Fibroblast of lung (primary cell): ENCODE measurements around the gene RPL10. TPM values are rescaled to one million over a fixed set of nuclear protein-coding genes. Genes with fewer than 3 reads are reported as not detected.

Source experiments
- DNase-seq, 2 donors: peaks; one replicate each; pipeline versions ENCODE4 v3.0.0 to v3.0.0-alpha.2; 2010; ENCODE audit warnings: low read depth in 2 of 2
- H2AFZ ChIP-seq: 2 replicates; pipeline ENCODE4 v1.5.1; 2012; ENCODE audit warnings: low read length, control low read depth, inconsistent platforms
- H3K27ac ChIP-seq: 2 replicates; pipeline ENCODE4 v1.5.1; 2011; ENCODE audit warnings: low read length, control low read depth; ENCODE audit not compliant: insufficient read depth
- H3K27me3 ChIP-seq: 2 replicates; pipeline ENCODE4 v1.5.1; 2011; ENCODE audit warnings: mild to moderate bottlenecking, low read length; ENCODE audit not compliant: control insufficient read depth, insufficient read depth
- H3K36me3 ChIP-seq: 2 replicates; pipeline ENCODE4 v1.5.1; 2011; ENCODE audit warnings: low read length; ENCODE audit not compliant: control insufficient read depth, insufficient read depth
- H3K4me1 ChIP-seq: 2 replicates; pipeline ENCODE4 v1.5.1; 2011; ENCODE audit warnings: low read length; ENCODE audit not compliant: control insufficient read depth, insufficient read depth; ENCODE audit errors: extremely low read depth
- H3K4me2 ChIP-seq: 2 replicates; pipeline ENCODE4 v1.5.1; 2011; ENCODE audit warnings: low read length, control low read depth; ENCODE audit not compliant: insufficient read depth; ENCODE audit errors: extremely low read depth
- H3K4me3 ChIP-seq, 4 experiments: fragments of 200-600 bp in 1 of 4; sonication (generic) in 1 of 4; replicated peaks in 1 of 4; 2 replicates each; pipeline ENCODE4 v1.5.1; 2011 to 2016; ENCODE audit warnings: low read length in 4 of 4, low read depth in 3 of 4, mild to moderate bottlenecking in 3 of 4, control low read depth in 2 of 4, inconsistent platforms in 1 of 4, mixed read lengths in 1 of 4; ENCODE audit not compliant: insufficient read depth in 1 of 4; ENCODE audit errors: control extremely low read depth in 1 of 4
- H3K79me2 ChIP-seq: 2 replicates; pipeline ENCODE4 v1.5.1; 2012; ENCODE audit warnings: mild to moderate bottlenecking, low read length, inconsistent platforms; ENCODE audit not compliant: control insufficient read depth, insufficient read depth
- H3K9ac ChIP-seq: 2 replicates; pipeline ENCODE4 v1.5.1; 2011; ENCODE audit warnings: mild to moderate bottlenecking, low read length, control low read depth; ENCODE audit not compliant: insufficient read depth
- H3K9me3 ChIP-seq: 2 replicates; pipeline ENCODE4 v1.5.1; 2012; ENCODE audit warnings: low read depth, low read length; ENCODE audit not compliant: control insufficient read depth, insufficient read depth
- H4K20me1 ChIP-seq: 2 replicates; pipeline ENCODE4 v1.5.1; 2011; ENCODE audit warnings: low read length; ENCODE audit not compliant: control insufficient read depth, insufficient read depth; ENCODE audit errors: extremely low read depth
- CTCF ChIP-seq, 2 donors: IDR thresholded peaks in 1 of 2; conservative IDR thresholded peaks in 1 of 2; 1 replicate in 1 of 2; 2 replicates in 1 of 2; pipeline ENCODE4 v1.5.1; 2011 to 2012; ENCODE audit warnings: low read length in 2 of 2, control low read depth in 1 of 2, inconsistent platforms in 1 of 2, low read depth in 1 of 2, mild to moderate bottlenecking in 1 of 2
- EZH2 ChIP-seq: IDR thresholded peaks from 2 replicates; pipeline ENCODE4 v1.5.1; 2012; ENCODE audit warnings: low read length, control low read depth, mild to moderate bottlenecking; ENCODE audit errors: missing control alignments
- polyA plus RNA-seq, 2 donors: library from polyadenylated mRNA; depleted of rRNA in 1 of 2; stranded (reverse) in 1 of 2; unstranded in 1 of 2; fragments of >200 nt; gene quantifications; 2 replicates each; pipeline ENCODE4 v1.2.1, GENCODE V29; 2011 to 2012; ENCODE audit warnings: missing spikeins in 1 of 2
- total RNA-seq: library from RNA; depleted of rRNA; stranded (reverse); fragments of >200 nt; gene quantifications from 2 replicates; pipeline ENCODE4 v1.2.1, GENCODE V29; 2014

Gene RPL10
- total and polyA plus RNA-seq, 2 donors (not counting 1 experiment from before 2014, with no cell fraction given): 2,319 to 4,527 TPM

- Histone ChIP-seq H3K9me3 (no peaks in the 10 kb centered on the region), H3K79me2 (peaks cover 14% of the 10 kb centered on the region), H3K27me3 (no peaks in the 10 kb centered on the region), H3K4me3 (no peak overlapping the region), H2AFZ (no peak overlapping the region), H3K9ac (no peak overlapping the region), H4K20me1 (no peaks in the 10 kb centered on the region), H3K36me3 (no peaks in the 10 kb centered on the region), H3K4me2 (no peak overlapping the region), H3K4me1 (no peaks in the 10 kb centered on the region), H3K27ac (no peak overlapping the region)
- DNase-seq: no peak
- TF ChIP-seq EZH2: no peak
- TF ChIP-seq CTCF (conservative IDR thresholded peaks at IDR 0.05 in 1 of 2, IDR thresholded peaks at IDR 0.05 in 1 of 2; ENCODE audit: low read depth in 1 of 2, low read length in 2 of 2): no peak
Measured at GRCh38 chrX:154426916-154427770, 29.0 kb downstream of the RPL10 start.

DNA sequence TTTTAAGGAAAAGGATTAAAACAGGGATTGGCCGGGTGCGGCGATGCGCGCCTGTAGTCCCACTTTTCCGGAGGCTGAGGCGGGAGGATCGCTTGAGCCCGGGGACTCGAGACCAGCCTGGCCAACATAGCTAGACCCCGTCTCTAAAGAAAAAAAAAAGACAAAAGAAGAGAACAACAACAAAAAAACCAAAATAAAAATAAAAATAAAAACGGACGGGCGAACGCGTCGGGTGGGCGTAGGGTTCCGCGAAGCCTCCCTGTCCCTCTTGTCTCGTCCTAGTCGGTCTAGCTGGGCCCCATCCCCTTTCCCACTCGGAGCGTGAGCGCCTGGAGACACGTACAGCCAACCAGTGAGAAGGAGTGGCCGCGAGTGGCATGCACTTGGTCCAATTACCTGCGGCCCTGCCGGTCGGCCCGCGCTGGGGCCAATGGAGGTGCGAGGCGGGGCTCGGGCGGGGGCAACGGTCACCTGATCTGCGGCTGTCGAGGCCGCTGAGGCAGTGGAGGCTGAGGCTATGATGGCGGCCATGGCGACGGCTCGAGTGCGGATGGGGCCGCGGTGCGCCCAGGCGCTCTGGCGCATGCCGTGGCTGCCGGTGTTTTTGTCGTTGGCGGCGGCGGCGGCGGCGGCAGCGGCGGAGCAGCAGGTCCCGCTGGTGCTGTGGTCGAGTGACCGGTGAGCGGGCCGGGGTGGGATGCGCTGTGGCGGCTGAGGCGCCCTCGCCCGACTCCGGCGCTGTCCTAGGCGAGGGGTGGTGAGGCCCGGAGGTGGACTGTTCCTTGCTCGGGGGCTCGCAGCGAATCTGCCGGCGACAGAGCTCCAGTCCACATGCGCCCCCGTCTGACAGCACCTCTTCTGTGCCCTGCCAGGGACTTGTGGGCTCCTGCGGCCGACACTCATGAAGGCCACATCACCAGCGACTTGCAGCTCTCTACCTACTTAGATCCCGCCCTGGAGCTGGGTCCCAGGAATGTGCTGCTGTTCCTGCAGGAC lies 30.3 kb downstream of the RPL10 start, which contains the start of gene ATP6AP1:
Gene ATP6AP1 (plus strand): TSS at position 502 of the 996 bp plus-strand sequence. CDS start 16 bp downstream, at position 518.
- no peaks in the 10 kb centered on the region for H3K36me3 ChIP-seq
- peak; percentile 94 to 95 for DNase-seq
- no peak within 1 kb of the TSS for H2AFZ ChIP-seq
- H3K27me3 ChIP-seq: no peaks in the 10 kb centered on the region
- H3K9me3 ChIP-seq: no peaks in the 10 kb centered on the region
- H3K79me2 ChIP-seq: peaks cover 14% of the 10 kb centered on the region
- H3K4me2 ChIP-seq: peak within 1 kb of the TSS; percentile 77
- H3K4me1 ChIP-seq: no peaks in the 10 kb centered on the region
- TF ChIP-seq EZH2 (no peak), CTCF (conservative IDR thresholded peaks at IDR 0.05 in 1 of 2, IDR thresholded peaks at IDR 0.05 in 1 of 2; ENCODE audit: low read depth in 1 of 2, low read length in 2 of 2) (no peak)
- peak within 1 kb of the TSS; percentile 16 for H3K27ac ChIP-seq
- H3K9ac ChIP-seq: peak within 1 kb of the TSS; percentile 57
- H4K20me1 ChIP-seq: no peaks in the 10 kb centered on the region
- H3K4me3 ChIP-seq: peak within 1 kb of the TSS; percentile 52 to 70 (median 64)

DNA sequence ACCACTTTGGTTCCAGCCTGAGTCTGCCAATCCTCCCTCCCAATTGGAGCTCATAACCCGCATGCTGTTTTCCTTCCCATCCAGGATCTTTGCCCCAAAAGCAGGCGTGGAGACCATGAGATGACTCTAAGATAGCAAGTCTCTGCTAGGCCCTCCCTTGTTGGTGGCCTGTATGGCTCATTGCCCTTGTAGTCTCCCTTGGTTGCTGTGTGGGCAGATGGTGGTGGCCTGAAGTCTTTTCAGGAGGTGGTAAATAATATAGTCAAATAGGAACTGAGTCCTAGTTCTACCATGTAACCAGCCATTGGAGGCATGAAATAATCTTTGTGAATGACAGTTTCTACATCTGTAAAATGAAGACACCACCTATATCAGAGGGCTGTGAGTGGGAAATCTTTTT lies 31.5 kb downstream of the RPL10 start:
- H3K27ac ChIP-seq: no peak overlapping the region
- H2AFZ ChIP-seq: no peak overlapping the region
- H3K9me3 ChIP-seq: no peaks in the 10 kb centered on the region
- peaks cover 14% of the 10 kb centered on the region for H3K79me2 ChIP-seq
- no peaks in the 10 kb centered on the region for H3K27me3 ChIP-seq
- no peaks in the 10 kb centered on the region for H3K4me1 ChIP-seq
- peak overlapping the region; percentile 77 for H3K4me2 ChIP-seq
- no peak overlapping the region for H3K9ac ChIP-seq
- no peak for TF ChIP-seq CTCF (conservative IDR thresholded peaks at IDR 0.05 in 1 of 2, IDR thresholded peaks at IDR 0.05 in 1 of 2; ENCODE audit: low read depth in 1 of 2, low read length in 2 of 2)
- TF ChIP-seq EZH2: no peak
- DNase-seq: no peak
- H3K4me3 ChIP-seq: peak overlapping the region in 3 of 4 experiments; percentile 60 to 70 (median 69)
- H3K36me3 ChIP-seq: peaks cover 3% of the 10 kb centered on the region
- H4K20me1 ChIP-seq: no peaks in the 10 kb centered on the region
